ENCODE results near the gene ZFP69B.

DNA sequence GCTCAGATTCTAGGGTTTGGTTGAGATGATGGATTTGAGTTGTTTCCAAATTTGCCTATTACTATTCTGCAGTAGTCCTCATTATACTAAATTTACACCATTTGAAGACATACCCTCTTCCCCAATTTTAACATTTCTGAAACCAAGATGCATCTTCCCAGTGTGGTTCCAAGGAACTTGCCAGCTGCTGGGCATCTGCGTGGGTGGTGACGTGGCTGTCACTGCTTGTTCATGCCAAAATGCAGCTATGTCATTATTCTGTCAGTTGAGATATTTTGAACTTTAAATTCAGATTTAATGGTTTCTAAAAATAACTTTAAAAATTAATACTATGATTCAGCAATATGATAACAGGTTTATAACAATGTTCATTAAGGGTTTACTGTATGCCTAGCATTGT lies 28.0 kb downstream of the ZFP69B start:
- TF ChIP-seq, protein P1, sequence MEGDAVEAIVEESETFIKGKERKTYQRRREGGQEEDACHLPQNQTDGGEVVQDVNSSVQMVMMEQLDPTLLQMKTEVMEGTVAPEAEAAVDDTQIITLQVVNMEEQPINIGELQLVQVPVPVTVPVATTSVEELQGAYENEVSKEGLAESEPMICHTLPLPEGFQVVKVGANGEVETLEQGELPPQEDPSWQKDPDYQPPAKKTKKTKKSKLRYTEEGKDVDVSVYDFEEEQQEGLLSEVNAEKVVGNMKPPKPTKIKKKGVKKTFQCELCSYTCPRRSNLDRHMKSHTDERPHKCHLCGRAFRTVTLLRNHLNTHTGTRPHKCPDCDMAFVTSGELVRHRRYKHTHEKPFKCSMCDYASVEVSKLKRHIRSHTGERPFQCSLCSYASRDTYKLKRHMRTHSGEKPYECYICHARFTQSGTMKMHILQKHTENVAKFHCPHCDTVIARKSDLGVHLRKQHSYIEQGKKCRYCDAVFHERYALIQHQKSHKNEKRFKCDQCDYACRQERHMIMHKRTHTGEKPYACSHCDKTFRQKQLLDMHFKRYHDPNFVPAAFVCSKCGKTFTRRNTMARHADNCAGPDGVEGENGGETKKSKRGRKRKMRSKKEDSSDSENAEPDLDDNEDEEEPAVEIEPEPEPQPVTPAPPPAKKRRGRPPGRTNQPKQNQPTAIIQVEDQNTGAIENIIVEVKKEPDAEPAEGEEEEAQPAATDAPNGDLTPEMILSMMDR (IDR thresholded peaks at IDR 0.05), result no peak
- TF ChIP-seq POLR2AphosphoS5 (IDR thresholded peaks at IDR 0.05) (no peak), POLR2A (IDR thresholded peaks at IDR 0.05) (no peak), EP300 (IDR thresholded peaks at IDR 0.05; ENCODE audit: low read depth) (no peak)

Data from transverse colon (tissue), 4 donors.